WERI-Rb-1 (cell line): ENCODE measurements around the gene ELAVL1.

ENCODE experiments used
- DNase-seq: peaks from one replicate; pipeline ENCODE4 v3.0.0-alpha.2; 2020
- H3K27ac ChIP-seq: fragments of 250-450 bp; sonication (Bioruptor Pico); 2 replicates; pipeline ENCODE4 v1.5.1; 2020; ENCODE audit warnings: mild to moderate bottlenecking, moderate library complexity
- H3K27me3 ChIP-seq: fragments of 250-450 bp; sonication (Bioruptor Pico); 2 replicates; pipeline ENCODE4 v1.5.1; 2021; ENCODE audit warnings: mild to moderate bottlenecking, low read depth, moderate library complexity; ENCODE audit not compliant: insufficient read depth, severe bottlenecking
- H3K36me3 ChIP-seq: fragments of 250-450 bp; sonication (Bioruptor Pico); 2 replicates; pipeline ENCODE4 v1.5.1; 2020; ENCODE audit warnings: mild to moderate bottlenecking, moderate library complexity
- H3K4me3 ChIP-seq: 2 replicates; pipeline ENCODE4 v1.5.1; 2011; ENCODE audit warnings: low read depth, mild to moderate bottlenecking, control low read depth, low read length
- H3K9me3 ChIP-seq: fragments of 250-450 bp; sonication (Bioruptor Pico); 2 replicates; pipeline ENCODE4 v1.5.1; 2021; ENCODE audit warnings: mild to moderate bottlenecking, moderate library complexity; ENCODE audit not compliant: severe bottlenecking
- CTCF ChIP-seq: IDR thresholded peaks from 2 replicates; pipeline ENCODE4 v1.5.1; 2011; ENCODE audit warnings: low read depth, mild to moderate bottlenecking, control low read depth, inconsistent platforms, low read length

Gene ELAVL1

GRCh38 chr19:7968796-7969554, 36.5 kb downstream of the ELAVL1 start:
- Histone ChIP-seq H3K36me3 (peaks cover 93% of the 10 kb centered on the region), H3K27ac (no peak overlapping the region), H3K4me3 (no peak overlapping the region), H3K9me3 (no peaks in the 10 kb centered on the region), H3K27me3 (no peaks in the 10 kb centered on the region)
- TF ChIP-seq CTCF, result no peak
- DNase-seq, result no peak

GRCh38 chr19:7968008-7968795, 37.2 kb downstream of the ELAVL1 start:
- no peak for DNase-seq
- H3K9me3 ChIP-seq, result no peaks in the 10 kb centered on the region
- H3K4me3 ChIP-seq, result no peak overlapping the region
- peaks cover 93% of the 10 kb centered on the region for H3K36me3 ChIP-seq
- no peaks in the 10 kb centered on the region for H3K27me3 ChIP-seq
- TF ChIP-seq CTCF, result no peak
- no peak overlapping the region for H3K27ac ChIP-seq

- Histone ChIP-seq H3K27ac (no peak overlapping the region), H3K9me3 (no peaks in the 10 kb centered on the region), H3K27me3 (no peaks in the 10 kb centered on the region), H3K36me3 (peaks cover 94% of the 10 kb centered on the region), H3K4me3 (no peak overlapping the region)
- DNase-seq, result no peak
- no peak for TF ChIP-seq CTCF
Measured at GRCh38 chr19:7965921-7966665, 39.3 kb downstream of the ELAVL1 start.

- Histone ChIP-seq H3K9me3 (no peaks in the 10 kb centered on the region), H3K27ac (no peak overlapping the region), H3K36me3 (peaks cover 92% of the 10 kb centered on the region), H3K4me3 (no peak overlapping the region), H3K27me3 (no peaks in the 10 kb centered on the region)
- DNase-seq, result no peak
- no peak for TF ChIP-seq CTCF
Measured at GRCh38 chr19:7965259-7965841, 40.1 kb downstream of the ELAVL1 start.

- Histone ChIP-seq H3K4me3 (no peak overlapping the region), H3K27ac (no peak overlapping the region), H3K9me3 (no peaks in the 10 kb centered on the region), H3K36me3 (peaks cover 86% of the 10 kb centered on the region), H3K27me3 (no peaks in the 10 kb centered on the region)
- TF ChIP-seq CTCF, result no peak
- DNase-seq, result no peak
Measured at GRCh38 chr19:7963566-7963965, 41.9 kb downstream of the ELAVL1 start.
